ENCODE data around the gene SUCLA2. TPM values are rescaled to one million over a fixed set of nuclear protein-coding genes. Genes with fewer than 3 reads are reported as not detected.

SUCLA2 gene
- total RNA-seq, 5 donors from 2014 or later (not counting 1 experiment from before 2014, with no cell fraction given), result 22.7 to 31.2 (median 29.4) TPM

GRCh38 chr13:47893527-47893926, 107.5 kb downstream of the SUCLA2 start:
- Histone ChIP-seq H3K9me3 (no peaks in the 10 kb centered on the region), H3K27me3 (replicated peaks in 1 of 2; ENCODE audit: control insufficient read depth in 2 of 2, extremely low read depth in 1 of 2, insufficient read depth in 2 of 2, low read length in 1 of 2) (no peaks in the 10 kb centered on the region), H3K36me3 (ENCODE audit: control insufficient read depth in 2 of 2, extremely low read depth in 1 of 2, insufficient read depth in 1 of 2, low read length in 1 of 2) (no peaks in the 10 kb centered on the region), H3K4me1 (ENCODE audit: control insufficient read depth in 1 of 2, extremely low read depth in 1 of 2, insufficient read depth in 2 of 2, low read length in 2 of 2) (peaks cover 0 to 4% of the 10 kb centered on the region in 2 experiments), H3K4me3 (ENCODE audit: control insufficient read depth in 1 of 2, extremely low read depth in 1 of 2, low read length in 1 of 2) (no peak overlapping the region), H3K27ac (ENCODE audit: low read length) (no peak overlapping the region)
- Mint-ChIP-seq H3K27ac (no peak overlapping the region), H3K9me3 (no peaks in the 10 kb centered on the region), H3K27me3 (no peaks in the 10 kb centered on the region), H3K36me3 (peaks cover 11% of the 10 kb centered on the region), H3K4me3 (no peak overlapping the region), H3K4me1 (peaks cover 11 to 17% (median 13%) of the 10 kb centered on the region in 3 donors)
- ATAC-seq (replicated peaks in 1 of 4), result no peak
- POLR2A ChIA-PET, result no interaction called here
- DNase-seq, result no peak
- no CpG with 5 or more reads among the region's 1 CpG for WGBS (ENCODE audit: insufficient coverage)
- CTCF ChIA-PET, result interaction anchor here in 1 of 2 donors (0.6 kb wide), 1 partner anchor 48 kb away, joined by 3 read pairs; no protein-coding TSS in a partner anchor

Other genes with a start within 250 kb of the SUCLA2 start
- gene NUDT15, start 36.5 kb upstream of the SUCLA2 start, total RNA-seq, result 10 to 100 TPM in 1 of 5 donors, 1 to 10 TPM in 4; 4.9 to 10.4 (median 5.6) TPM
- 10 to 100 TPM; 43.7 to 51.3 (median 45.7) TPM for gene MED4, start 93.8 kb upstream of the SUCLA2 start, total RNA-seq
- 100 to 1,000 TPM; 347 to 539 (median 452) TPM for gene ITM2B, start 231.9 kb upstream of the SUCLA2 start, total RNA-seq